ENCODE data around the gene MMP10.

Gene MMP10

DNA sequence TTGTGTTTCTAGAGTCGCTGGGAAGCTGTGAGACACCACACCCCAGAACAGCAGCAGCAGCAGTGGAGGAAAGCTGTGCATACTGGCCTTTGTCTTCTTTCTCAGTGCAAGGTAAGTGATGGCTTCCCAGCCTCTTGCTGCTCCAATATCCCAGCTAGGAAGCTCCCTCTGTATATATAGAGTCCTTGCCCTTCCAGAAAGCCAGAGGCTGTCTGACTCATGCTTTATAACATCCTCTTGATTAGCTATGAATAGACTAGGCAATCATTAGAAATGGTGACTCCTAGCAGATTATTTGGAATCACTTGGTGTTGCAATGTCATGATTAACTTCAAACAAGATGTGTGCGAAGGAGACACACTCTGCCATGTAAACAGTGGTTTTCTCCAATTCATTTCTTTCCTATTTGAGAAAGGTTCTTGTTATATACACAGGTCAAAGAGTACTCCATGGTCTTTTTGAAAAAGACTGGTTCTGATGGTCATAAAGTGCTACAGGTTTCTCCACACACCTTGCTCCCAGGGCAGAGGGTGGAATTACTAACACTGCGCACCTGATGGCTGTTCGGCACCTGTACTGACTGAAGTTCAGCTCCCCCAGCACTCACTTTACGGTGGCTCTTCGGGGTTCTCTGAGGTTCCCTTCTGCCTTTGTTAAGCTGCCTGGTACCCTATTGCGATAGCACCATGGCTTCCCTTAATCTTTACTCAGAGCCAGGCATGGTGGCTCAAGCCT lies 17.8 kb upstream of the MMP10 start, which contains the start of gene MMP1:
TSS of gene MMP1 (minus strand) at position 149 of the 735 bp plus-strand sequence. CDS start at position 81, 68 bp downstream.
- TF ChIP-seq, protein P1, sequence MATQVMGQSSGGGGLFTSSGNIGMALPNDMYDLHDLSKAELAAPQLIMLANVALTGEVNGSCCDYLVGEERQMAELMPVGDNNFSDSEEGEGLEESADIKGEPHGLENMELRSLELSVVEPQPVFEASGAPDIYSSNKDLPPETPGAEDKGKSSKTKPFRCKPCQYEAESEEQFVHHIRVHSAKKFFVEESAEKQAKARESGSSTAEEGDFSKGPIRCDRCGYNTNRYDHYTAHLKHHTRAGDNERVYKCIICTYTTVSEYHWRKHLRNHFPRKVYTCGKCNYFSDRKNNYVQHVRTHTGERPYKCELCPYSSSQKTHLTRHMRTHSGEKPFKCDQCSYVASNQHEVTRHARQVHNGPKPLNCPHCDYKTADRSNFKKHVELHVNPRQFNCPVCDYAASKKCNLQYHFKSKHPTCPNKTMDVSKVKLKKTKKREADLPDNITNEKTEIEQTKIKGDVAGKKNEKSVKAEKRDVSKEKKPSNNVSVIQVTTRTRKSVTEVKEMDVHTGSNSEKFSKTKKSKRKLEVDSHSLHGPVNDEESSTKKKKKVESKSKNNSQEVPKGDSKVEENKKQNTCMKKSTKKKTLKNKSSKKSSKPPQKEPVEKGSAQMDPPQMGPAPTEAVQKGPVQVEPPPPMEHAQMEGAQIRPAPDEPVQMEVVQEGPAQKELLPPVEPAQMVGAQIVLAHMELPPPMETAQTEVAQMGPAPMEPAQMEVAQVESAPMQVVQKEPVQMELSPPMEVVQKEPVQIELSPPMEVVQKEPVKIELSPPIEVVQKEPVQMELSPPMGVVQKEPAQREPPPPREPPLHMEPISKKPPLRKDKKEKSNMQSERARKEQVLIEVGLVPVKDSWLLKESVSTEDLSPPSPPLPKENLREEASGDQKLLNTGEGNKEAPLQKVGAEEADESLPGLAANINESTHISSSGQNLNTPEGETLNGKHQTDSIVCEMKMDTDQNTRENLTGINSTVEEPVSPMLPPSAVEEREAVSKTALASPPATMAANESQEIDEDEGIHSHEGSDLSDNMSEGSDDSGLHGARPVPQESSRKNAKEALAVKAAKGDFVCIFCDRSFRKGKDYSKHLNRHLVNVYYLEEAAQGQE (IDR thresholded peaks at IDR 0.05; ENCODE audit: insufficient read depth in 1 of 2, low read depth in 2 of 2, low read length in 2 of 2), result no peak
- TF ChIP-seq TAF1 (IDR thresholded peaks at IDR 0.05; ENCODE audit: borderline replicate concordance, insufficient read depth, low read length), result no peak
- TF ChIP-seq SIN3A (IDR thresholded peaks at IDR 0.05; ENCODE audit: borderline replicate concordance, insufficient read depth, low read length), result no peak
- no peak for TF ChIP-seq FOXP2 (optimal IDR thresholded peaks at IDR 0.05; ENCODE audit: borderline replicate concordance, extremely low read depth, extremely low read length, insufficient read depth)
- no peak for TF ChIP-seq POLR2AphosphoS5 (IDR thresholded peaks at IDR 0.05; ENCODE audit: low read depth, low read length)

DNA sequence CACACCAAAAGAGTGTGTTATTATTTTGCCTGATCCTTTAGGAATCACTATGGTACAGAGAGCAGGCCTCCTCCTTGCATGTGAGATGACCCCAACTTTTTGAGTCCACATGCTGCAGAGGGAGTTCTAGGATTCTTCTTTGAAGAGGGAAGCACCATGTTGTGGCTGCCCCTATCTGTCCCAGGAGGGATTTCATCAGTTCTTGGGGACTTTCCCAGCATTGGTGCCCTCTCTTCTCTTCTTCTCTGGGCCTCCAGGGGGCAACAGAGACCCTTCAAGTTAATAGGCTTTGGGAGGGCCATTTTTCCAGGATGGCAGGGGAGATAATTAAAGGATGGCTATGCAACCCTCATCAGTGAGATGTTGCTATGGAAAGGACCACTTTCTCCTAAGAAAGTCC lies 14.0 kb upstream of the MMP10 start:
- TF ChIP-seq POLR2AphosphoS5 (IDR thresholded peaks at IDR 0.05; ENCODE audit: low read depth, low read length), result no peak

DNA sequence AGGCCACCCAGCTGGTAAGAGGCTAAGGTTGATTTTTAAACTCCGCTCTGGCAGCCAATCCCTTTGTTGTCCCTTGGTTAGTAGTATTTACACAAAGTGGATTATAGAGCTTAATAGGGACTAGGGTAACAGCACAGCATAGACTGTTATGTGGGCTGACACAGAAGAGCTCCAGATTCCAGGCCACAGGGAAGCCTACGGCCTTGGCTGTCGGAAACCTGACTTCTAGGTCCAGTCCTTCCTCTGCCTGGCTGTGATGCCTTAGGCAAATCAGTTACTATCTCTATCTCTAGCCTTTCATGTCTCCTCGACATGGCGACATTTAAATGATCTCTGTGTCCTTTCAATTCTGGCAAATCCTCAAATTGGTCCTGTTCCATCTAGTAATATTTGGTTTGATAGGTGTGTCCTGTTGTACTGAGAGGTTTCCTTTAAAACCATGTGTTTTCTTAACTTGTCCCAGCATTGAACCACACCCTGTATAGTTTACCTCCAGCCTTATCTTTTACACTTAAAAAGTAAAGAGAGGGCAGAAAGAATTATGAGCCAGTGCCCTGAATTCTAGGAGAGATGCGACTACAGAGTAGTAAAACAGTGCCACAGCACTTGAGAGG lies 13.4 kb upstream of the MMP10 start:
- TF ChIP-seq POLR2AphosphoS5 (IDR thresholded peaks at IDR 0.05; ENCODE audit: low read depth, low read length) (no peak), TAF1 (IDR thresholded peaks at IDR 0.05; ENCODE audit: borderline replicate concordance, insufficient read depth, low read length) (no peak), SIN3A (IDR thresholded peaks at IDR 0.05; ENCODE audit: borderline replicate concordance, insufficient read depth, low read length) (no peak), FOXP2 (optimal IDR thresholded peaks at IDR 0.05; ENCODE audit: borderline replicate concordance, extremely low read depth, extremely low read length, insufficient read depth) (no peak)

DNA sequence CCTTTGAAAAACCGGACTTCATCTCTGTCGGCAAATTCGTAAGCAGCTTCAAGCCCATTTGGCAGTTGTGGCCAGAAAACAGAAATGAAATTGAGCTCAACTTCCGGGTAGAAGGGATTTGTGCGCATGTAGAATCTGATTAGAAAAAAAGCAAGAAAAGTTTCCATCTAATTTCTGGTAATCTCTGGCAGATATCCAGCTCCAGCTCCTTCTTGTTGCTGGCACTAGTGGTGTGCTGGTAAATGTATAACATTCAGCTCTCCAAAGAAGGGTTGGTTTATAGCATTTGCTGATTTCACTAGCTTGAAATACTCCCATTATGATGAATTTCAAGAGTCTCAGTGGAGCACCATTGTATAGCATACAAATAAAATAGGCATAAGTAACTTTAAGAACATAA lies 12.2 kb upstream of the MMP10 start:
- TF ChIP-seq SIN3A (IDR thresholded peaks at IDR 0.05; ENCODE audit: borderline replicate concordance, insufficient read depth, low read length), result no peak
- no peak for TF ChIP-seq POLR2AphosphoS5 (IDR thresholded peaks at IDR 0.05; ENCODE audit: low read depth, low read length)
- TF ChIP-seq, protein P1 (IDR thresholded peaks at IDR 0.05; ENCODE audit: insufficient read depth in 1 of 2, low read depth in 2 of 2, low read length in 2 of 2), result no peak
- no peak for TF ChIP-seq FOXP2 (optimal IDR thresholded peaks at IDR 0.05; ENCODE audit: borderline replicate concordance, extremely low read depth, extremely low read length, insufficient read depth)
- TF ChIP-seq TAF1 (IDR thresholded peaks at IDR 0.05; ENCODE audit: borderline replicate concordance, insufficient read depth, low read length), result no peak

DNA sequence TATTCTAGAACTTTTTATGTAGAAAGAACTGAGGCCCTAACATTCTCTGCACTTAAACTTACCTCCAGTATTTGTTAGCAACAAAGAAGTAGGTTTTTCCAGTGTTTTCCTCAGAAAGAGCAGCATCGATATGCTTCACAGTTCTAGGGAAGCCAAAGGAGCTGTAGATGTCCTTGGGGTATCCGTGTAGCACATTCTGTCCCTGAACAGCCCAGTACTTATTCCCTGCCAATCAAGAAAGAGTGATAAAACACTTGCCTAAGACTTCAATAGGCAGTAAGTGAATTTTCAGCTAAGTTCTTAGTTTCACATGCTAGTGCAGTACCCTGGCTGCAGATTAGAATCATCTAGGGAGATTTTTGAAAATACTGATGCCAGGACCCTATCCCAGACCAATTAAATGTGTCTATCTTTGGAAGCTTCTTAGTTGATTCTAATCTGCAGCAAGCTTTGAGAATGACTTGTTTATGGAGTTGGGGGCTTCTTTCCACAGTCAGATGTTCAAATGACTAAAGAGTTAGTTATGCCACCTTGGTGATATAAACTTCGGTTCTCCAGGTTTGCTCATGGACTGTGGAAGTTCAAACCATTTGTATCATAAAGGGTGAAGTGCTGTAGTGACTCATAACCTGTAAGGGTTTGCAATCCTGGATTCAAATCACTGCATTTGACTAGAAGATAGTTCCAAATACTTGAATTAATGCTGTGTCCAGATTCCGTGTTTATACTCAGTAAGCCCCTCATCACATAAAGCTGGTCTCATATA lies 11.0 kb upstream of the MMP10 start:
- TF ChIP-seq FOXP2 (optimal IDR thresholded peaks at IDR 0.05; ENCODE audit: borderline replicate concordance, extremely low read depth, extremely low read length, insufficient read depth) (no peak), POLR2AphosphoS5 (IDR thresholded peaks at IDR 0.05; ENCODE audit: low read depth, low read length) (no peak), SIN3A (IDR thresholded peaks at IDR 0.05; ENCODE audit: borderline replicate concordance, insufficient read depth, low read length) (no peak), TAF1 (IDR thresholded peaks at IDR 0.05; ENCODE audit: borderline replicate concordance, insufficient read depth, low read length) (no peak)
- TF ChIP-seq, protein P1 (IDR thresholded peaks at IDR 0.05; ENCODE audit: insufficient read depth in 1 of 2, low read depth in 2 of 2, low read length in 2 of 2), result no peak

Measured in PFSK-1 (cell line).